Myocyte (in vitro differentiated cells): ENCODE results near the gene SLX4IP. TPM values are rescaled to one million over a fixed set of nuclear protein-coding genes. Genes with fewer than 3 reads are reported as not detected.

ENCODE experiments used
- DNase-seq: peaks from one replicate; pipeline ENCODE4 v3.0.0-alpha.2; 2012; ENCODE audit warnings: low read depth
- total RNA-seq: library from RNA; depleted of rRNA; stranded (reverse); fragments of >200 nt; gene quantifications from 2 replicates; pipeline ENCODE4 v1.2.3, GENCODE V29; 2014

SLX4IP gene
- total RNA-seq, 1 donor from 2014 or later = 3.0 TPM

- DNase-seq = no peak
Measured at GRCh38 chr20:10629946-10630650, 195.0 kb downstream of the SLX4IP start.

GRCh38 chr20:10631126-10631525, 196.0 kb downstream of the SLX4IP start:
- DNase-seq = no peak

GRCh38 chr20:10632721-10633509, 197.8 kb downstream of the SLX4IP start:
- DNase-seq = no peak

GRCh38 chr20:10633718-10634117, 198.6 kb downstream of the SLX4IP start:
- DNase-seq = no peak

- no peak for DNase-seq
Measured at GRCh38 chr20:10634211-10634610, 199.1 kb downstream of the SLX4IP start.

GRCh38 chr20:10634683-10635411, 199.7 kb downstream of the SLX4IP start:
- no peak for DNase-seq

- DNase-seq = no peak
Measured at GRCh38 chr20:10635476-10636208, 200.5 kb downstream of the SLX4IP start.

GRCh38 chr20:10636326-10636818, 201.3 kb downstream of the SLX4IP start:
- DNase-seq = peak; percentile 67

GRCh38 chr20:10637031-10637559, 202.0 kb downstream of the SLX4IP start:
- DNase-seq = peak; percentile 51

GRCh38 chr20:10637563-10637962, 202.5 kb downstream of the SLX4IP start:
- no peak for DNase-seq

GRCh38 chr20:10639077-10639736, 204.1 kb downstream of the SLX4IP start:
- no peak for DNase-seq

GRCh38 chr20:10639737-10640556, 204.8 kb downstream of the SLX4IP start:
- no peak for DNase-seq

GRCh38 chr20:10640897-10641296, 205.8 kb downstream of the SLX4IP start:
- DNase-seq = no peak

GRCh38 chr20:10641467-10641866, 206.4 kb downstream of the SLX4IP start:
- DNase-seq = no peak

GRCh38 chr20:10641893-10642292, 206.8 kb downstream of the SLX4IP start:
- no peak for DNase-seq

- no peak for DNase-seq
Measured at GRCh38 chr20:10642856-10643559, 207.9 kb downstream of the SLX4IP start.

GRCh38 chr20:10643560-10643873, 208.4 kb downstream of the SLX4IP start:
- DNase-seq = no peak

GRCh38 chr20:10644458-10645204, 209.5 kb downstream of the SLX4IP start:
- no peak for DNase-seq
